A204.1 (cell line): Measurements from ENCODE around the gene FBXL13.
"Not testable (repeated sequence)": the region's sequence is repeated elsewhere in the genome, so short reads cannot be mapped to it uniquely, and the experiment has no call there.

ENCODE experiments used
- FAIRE-seq: peaks from 2 replicates; lab custom pipeline; 2012; peaks lifted over from hg19 to GRCh38; lab: Jason Lieb, UNC

FBXL13 gene

GRCh38 chr7:102934701-102935100 is 139.9 kb downstream of the FBXL13 start:
- FAIRE-seq: no peak

GRCh38 chr7:102934239-102934638 is 140.4 kb downstream of the FBXL13 start:
- FAIRE-seq: no peak

- FAIRE-seq: no peak
These were observed 140.8 kb downstream of the FBXL13 start for GRCh38 chr7:102933763-102934162.

- FAIRE-seq: peak; percentile 61
These were observed 142.8 kb downstream of the FBXL13 start for GRCh38 chr7:102931757-102932156.

- FAIRE-seq: no peak
These were observed 147.2 kb downstream of the FBXL13 start for GRCh38 chr7:102927312-102927933.

- no peak for FAIRE-seq
These were observed 147.8 kb downstream of the FBXL13 start for GRCh38 chr7:102926783-102927140.

- no peak for FAIRE-seq
These were observed 148.4 kb downstream of the FBXL13 start for GRCh38 chr7:102925976-102926782.

- no peak for FAIRE-seq
These were observed 155.8 kb downstream of the FBXL13 start for GRCh38 chr7:102918845-102919244.

GRCh38 chr7:102917436-102918353 is 156.9 kb downstream of the FBXL13 start:
- FAIRE-seq: no peak

- FAIRE-seq: no peak
These were observed 157.7 kb downstream of the FBXL13 start for GRCh38 chr7:102916881-102917280.

GRCh38 chr7:102916426-102916825 is 158.2 kb downstream of the FBXL13 start:
- no peak for FAIRE-seq

- FAIRE-seq: no peak
These were observed 160.0 kb downstream of the FBXL13 start for GRCh38 chr7:102914585-102914984.

- FAIRE-seq: no peak
These were observed 160.8 kb downstream of the FBXL13 start for GRCh38 chr7:102913826-102914225.

- FAIRE-seq: no peak
These were observed 161.9 kb downstream of the FBXL13 start, which contains the start of gene LRRC17 for GRCh38 chr7:102912742-102913141. TSS of gene LRRC17 (plus strand) at chr7:102913000. CDS start at chr7:102933914, 20,914 bp downstream.

GRCh38 chr7:102908676-102909075 is 165.9 kb downstream of the FBXL13 start:
- FAIRE-seq: no peak

GRCh38 chr7:102903576-102903975 is 171.0 kb downstream of the FBXL13 start:
- not testable (repeated sequence) for FAIRE-seq

- not testable (repeated sequence) for FAIRE-seq
These were observed 172.5 kb downstream of the FBXL13 start for GRCh38 chr7:102902052-102902451.

- FAIRE-seq: no peak
These were observed 176.1 kb downstream of the FBXL13 start for GRCh38 chr7:102898532-102898859.

GRCh38 chr7:102897856-102898531 is 176.6 kb downstream of the FBXL13 start:
- FAIRE-seq: no peak

GRCh38 chr7:102897211-102897631 is 177.4 kb downstream of the FBXL13 start:
- no peak for FAIRE-seq

GRCh38 chr7:102896585-102896984 is 178.0 kb downstream of the FBXL13 start:
- FAIRE-seq: no peak

- FAIRE-seq: no peak
These were observed 179.0 kb downstream of the FBXL13 start for GRCh38 chr7:102895602-102896001.
